Gastroesophageal sphincter (tissue), 3 donors: Measurements from ENCODE around the gene TEX29.

Experiments
- EP300 ChIP-seq: sonication (generic); formaldehyde crosslinking; IDR thresholded peaks from one replicate; pipeline ENCODE4 v1.6.1; 2017; ENCODE audit warnings: antibody characterized with exemption, mild to moderate bottlenecking
- POLR2A ChIP-seq, 2 donors: fragments of 450-650 bp; IDR thresholded peaks; one replicate each; pipeline ENCODE4 v1.6.1; 2017; ENCODE audit warnings: antibody characterized with exemption in 2 of 2, mild to moderate bottlenecking in 2 of 2, moderate library complexity in 1 of 2
- POLR2AphosphoS5 ChIP-seq: sonication (generic); formaldehyde crosslinking; IDR thresholded peaks from one replicate; pipeline ENCODE4 v1.6.1; 2017; ENCODE audit warnings: antibody characterized with exemption
- TF ChIP-seq, protein P1 (sequence below), 4 experiments: fragments of 200-600 bp in 2 of 4; fragments of 450-650 bp in 2 of 4; sonication (generic) in 1 of 4; IDR thresholded peaks; one replicate each; pipeline ENCODE4 v1.5.1; 2017 to 2019; ENCODE audit warnings: antibody characterized with exemption in 4 of 4, mild to moderate bottlenecking in 2 of 4, moderate library complexity in 2 of 4

DNA sequence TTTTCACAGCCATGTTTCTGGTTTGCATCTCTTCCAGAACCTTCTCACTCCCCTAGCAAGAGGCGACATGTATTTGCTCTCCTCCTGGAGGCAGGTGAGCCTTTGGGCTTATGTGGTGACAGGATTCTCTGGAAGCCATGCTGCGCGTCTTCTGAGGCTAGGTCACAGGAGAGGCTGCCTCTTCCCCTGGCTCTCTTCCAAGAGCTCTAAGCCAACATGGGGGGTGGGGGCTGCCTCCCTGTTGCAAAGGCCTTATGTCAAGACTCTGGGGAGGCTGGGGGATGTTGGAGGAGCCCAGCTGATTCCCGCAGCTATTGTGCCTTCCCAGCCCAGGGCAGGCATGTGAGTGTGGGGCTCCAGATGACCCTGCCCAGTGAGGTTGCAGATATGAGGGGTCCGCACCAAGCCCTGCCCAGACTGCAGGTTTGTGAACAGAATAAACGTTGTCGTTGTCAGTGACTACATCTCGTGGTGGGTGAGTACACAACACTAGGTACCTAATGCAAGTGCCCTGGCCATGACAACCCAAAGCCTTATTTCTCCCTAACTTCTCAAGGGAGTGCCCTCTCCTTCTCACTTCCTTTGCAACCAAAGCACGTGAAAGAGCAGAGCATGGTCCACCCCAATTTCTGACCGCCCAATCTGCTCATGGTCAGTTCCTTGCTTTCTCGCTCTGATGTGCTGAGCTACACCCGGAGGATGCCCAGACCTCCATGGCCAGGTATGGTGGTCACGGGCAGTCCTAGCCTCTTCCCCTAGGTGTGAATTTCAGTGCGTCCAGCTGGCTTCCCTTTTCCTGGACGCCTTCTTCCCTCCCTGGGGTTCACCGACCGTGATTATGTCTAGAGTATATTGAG is 44.9 kb downstream of the TEX29 start:
- TF ChIP-seq, protein P1, sequence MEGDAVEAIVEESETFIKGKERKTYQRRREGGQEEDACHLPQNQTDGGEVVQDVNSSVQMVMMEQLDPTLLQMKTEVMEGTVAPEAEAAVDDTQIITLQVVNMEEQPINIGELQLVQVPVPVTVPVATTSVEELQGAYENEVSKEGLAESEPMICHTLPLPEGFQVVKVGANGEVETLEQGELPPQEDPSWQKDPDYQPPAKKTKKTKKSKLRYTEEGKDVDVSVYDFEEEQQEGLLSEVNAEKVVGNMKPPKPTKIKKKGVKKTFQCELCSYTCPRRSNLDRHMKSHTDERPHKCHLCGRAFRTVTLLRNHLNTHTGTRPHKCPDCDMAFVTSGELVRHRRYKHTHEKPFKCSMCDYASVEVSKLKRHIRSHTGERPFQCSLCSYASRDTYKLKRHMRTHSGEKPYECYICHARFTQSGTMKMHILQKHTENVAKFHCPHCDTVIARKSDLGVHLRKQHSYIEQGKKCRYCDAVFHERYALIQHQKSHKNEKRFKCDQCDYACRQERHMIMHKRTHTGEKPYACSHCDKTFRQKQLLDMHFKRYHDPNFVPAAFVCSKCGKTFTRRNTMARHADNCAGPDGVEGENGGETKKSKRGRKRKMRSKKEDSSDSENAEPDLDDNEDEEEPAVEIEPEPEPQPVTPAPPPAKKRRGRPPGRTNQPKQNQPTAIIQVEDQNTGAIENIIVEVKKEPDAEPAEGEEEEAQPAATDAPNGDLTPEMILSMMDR (IDR thresholded peaks at IDR 0.05) = no peak
- TF ChIP-seq POLR2A (IDR thresholded peaks at IDR 0.05) = no peak
- TF ChIP-seq POLR2AphosphoS5 = no peak
- no peak for TF ChIP-seq EP300
